ENCODE data around the gene XCL1.

XCL1 gene

DNA sequence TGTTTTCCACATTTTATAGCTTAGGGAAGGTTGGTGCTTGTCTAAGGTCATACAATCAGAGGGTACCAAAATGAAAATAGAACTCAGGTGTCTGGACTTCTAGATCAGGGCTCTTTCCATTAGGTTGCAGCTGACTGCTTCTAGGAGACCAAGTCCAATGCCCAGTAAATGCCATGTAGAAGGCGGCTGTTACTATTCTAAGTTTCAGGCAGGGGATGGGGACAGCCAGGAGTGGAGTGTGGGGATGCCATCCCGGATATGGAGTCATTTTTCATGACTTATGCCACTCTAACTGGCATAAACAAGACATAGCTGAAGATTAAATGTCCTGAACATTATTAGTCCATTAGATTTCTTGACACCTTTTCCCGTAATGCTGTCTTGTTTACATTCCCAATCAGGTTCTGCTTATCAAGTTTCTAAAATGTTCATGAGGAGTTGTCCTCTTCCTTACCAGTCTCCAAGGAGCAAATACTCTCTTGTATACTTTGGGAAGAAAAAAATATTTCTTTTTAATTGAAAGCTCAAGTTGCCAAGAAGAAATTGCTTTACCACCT, 31.5 kb downstream of the XCL1 start:
- DNase-seq, result no peak

DNA sequence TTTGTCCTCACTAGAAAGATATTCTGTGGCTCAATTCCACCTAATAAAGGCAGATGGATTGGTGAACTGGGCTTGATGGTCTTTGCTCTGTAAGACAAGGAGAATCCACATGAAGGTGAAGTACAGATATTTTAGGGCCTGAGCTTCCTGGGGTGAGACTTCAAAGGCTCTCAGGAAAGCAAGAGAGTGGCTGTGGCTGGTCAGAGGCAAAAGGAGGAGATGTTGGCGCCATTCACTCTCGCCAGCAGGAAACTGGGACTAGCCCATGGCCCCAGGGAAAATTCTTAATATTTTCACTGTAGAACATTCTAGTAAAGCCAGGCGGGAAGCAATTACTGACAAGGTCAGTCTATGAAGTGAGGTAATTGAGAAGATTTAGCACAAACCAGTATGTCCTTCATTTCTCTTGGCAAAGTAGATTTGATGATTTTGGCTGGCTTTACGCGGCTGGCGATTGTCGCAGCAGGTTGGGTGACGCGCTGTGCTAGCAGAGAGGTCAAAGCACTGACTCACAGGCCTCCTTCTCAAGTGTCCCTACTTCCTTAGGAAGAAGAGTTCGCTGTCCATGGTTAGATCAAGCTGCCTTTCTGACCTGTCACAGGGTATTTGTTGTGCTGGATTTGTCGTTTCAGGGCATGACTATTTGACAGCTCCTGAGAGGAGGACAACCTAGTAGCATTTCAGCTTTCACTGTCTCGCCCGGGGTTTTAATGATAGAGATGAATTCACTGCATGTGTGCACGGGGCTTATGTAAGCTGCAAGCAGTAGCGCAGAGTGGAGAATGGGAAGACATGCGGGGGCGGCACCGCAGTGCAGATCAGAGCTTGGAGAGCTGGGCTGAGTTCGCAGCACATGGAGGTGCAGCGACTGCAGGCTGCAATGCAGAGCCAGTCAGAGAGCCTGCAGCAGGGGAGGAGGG, 32.7 kb downstream of the XCL1 start:
- no peak for DNase-seq

DNA sequence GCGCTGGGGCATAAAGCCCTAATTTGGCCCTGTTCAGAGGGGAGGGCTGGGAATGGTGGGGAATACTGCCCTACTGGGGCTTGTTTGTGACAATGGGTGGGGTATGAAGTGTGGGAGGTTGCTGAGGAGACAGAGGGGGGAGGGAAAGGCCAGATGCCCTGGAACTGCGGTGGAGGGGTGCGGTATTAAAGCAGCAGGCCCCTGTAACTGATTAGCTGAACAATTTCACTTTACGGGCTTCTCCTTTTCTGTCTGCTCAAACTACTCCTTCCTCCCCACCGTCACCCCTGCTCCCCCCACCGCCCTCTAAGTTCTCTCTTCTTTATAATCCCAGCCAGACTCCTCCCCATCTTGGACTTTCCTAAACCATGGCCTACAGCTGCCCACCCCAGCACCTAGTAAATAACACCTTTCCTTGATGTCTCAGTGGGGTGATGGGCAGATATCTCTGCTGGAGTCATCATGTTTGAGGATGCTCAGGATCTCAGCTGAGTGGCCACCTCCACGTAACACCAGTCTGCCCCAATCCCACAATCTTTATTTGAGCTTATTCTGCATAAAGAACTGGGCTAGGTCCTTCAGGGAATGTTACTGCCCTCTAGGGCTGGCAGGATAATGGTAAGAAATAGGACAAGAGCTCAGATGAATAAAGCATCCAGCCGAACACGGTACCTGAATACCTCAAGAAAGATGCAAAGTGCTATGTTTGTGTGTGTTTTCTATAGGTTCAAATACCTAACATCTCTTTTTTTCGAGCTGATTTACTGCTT, 33.5 kb downstream of the XCL1 start:
- DNase-seq, result no peak

DNA sequence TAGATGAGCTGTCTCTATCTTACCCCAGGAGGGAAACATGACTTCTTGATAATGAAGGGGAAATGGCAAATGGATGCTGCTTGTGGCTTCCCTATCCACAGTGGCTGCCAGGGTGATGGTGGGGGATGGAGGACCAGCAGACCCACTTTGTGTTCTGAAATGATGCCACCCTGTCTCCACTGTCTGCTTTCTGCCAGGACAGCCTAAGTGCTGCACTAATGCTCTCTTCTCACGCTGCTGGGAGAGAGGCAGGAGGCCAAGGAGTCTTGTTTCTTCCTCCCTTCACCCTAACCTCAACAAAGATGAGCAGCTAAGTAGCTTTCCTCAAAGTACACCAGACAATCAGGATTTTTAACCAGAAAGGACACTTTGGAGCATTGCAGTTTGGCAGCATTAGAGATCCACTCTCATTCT, 36.6 kb downstream of the XCL1 start:
- DNase-seq, result no peak

DNA sequence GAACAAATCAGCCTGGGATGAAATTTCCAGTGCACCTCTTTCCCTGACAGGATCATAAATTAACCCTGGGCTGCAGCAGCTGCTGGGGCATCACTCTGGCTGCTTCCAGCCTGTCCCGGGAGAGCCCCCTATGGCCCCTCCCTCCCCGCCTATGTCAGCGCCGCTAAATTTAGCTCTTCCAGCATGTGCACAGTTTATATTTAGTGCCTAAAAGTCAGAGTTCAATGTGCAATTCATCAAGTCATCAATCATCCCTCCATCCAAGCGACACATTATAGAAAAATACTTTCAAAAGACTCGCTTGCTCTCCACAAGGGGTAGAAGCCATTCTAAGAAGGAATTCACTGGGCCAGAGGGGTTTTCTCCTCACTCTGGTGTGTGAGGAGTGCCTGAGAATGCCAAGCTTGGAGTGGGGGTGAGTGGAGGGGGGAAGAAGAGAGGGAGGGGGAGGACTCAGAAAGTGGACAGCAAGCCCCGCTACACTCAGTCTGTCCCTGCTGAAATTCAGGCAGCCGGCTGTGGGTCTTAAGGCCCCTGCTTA, 37.4 kb downstream of the XCL1 start:
- no peak for DNase-seq

DNA sequence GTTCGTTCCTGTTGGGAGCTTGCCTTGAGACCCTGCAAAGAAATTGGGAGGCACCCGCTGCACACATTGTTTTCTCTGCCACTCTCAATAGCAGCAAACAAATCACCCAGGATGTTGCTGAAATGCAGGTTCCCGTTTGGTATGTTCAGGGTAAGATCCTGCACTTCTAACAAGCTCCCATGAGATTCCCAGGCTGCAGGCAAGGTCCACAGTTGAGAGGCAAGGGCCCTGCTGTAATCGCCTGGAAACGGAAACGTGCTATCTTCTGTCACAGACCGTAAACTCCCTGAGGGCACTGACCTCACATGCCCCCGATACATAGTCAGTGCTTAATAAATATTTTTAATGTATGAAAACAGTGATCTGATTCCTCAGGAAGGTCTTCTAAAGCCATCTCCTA, 37.8 kb downstream of the XCL1 start:
- DNase-seq, result no peak

DNA sequence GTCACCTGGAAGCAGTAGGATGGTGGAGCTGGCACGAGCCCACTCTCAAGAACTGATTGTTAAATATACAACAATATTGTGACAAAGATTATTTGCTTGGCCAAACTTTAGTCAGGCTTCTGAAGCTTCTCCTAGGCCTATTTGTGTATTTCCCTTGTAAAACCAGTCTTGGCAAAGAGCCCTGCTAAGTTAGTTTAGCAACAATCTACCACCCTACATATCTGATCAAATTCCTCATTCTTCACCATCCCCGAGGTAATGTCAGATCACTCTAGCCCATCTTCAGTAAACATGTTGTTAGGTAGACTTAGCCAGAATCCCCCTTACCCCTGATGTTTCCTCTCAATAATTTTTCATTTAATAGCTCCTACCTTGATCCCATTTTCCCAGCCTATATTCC, 39.6 kb downstream of the XCL1 start:
- no peak for DNase-seq

DNA sequence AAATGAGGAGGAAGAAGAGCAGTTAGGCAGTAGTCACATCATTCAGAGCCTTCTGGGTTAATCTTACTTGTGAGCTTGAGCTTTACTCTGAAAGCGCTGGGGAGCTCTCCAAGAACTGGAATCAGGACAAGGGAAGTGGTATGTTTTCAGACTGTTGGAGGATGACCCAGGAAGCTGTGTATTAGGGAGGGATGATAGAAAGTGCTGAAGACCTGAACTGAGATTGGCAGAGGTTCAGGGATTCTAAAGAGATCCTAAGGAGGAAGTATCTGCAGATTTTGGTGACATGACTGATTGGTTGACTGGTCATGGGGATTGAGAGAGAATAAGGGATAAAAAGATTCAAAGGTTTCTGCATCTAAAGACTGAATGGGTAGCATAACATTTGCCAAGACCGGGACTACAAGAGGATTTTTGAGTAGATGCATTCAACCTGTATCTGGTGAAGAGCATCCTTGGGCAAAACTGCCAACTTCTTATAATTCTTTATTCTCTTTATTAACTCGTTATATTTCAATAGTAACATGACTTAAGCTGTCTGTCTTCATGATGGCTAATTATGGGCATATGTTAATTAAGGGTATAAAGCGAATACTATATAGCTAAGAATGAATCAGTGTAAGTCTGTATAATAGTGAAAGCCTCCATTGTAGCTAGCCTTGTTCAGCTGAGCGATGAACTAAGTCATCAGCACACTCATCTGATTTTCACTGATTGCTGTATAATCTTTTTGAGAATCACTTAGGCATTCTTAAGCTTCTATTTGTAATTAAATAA, 41.8 kb downstream of the XCL1 start:
- no peak for DNase-seq

DNA sequence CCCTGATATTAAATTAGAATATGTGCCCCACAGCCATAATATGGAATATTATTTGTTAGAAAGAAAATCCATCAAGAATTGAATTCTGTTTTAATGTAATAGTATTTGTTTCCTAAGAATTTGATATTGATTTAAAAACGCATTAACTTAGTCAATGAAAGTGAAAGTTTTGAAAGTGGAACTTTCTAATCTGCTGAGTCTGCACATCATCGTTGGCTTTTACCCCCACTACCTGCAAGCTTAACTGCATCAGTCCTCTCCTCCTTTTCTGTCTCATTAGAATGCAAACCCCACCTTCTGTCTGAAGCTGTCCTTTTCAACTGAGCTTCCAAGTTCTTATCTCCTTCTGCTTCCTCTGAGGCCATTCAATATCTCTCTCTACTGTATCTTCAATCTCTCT, 42.5 kb downstream of the XCL1 start:
- no peak for DNase-seq

DNA sequence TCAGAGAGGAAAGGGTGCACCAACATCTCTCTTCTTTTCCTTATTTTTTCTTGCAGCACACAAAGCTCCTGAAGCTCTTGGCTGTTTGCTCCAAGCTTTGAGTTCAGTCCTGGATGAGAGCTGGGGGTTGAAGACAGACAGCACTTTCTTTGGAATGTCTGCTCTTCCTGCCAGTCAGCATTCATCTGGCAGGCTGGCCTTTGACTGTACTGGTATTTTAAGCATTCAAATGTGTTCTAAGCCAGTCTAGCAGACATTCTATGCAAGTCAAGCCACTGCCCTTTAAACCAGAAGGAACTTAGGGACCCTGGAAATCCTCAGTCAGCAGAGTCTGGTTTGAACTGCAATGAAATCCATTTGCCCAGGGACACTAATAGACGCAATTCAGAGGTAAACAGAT, 45.0 kb downstream of the XCL1 start:
- DNase-seq, result no peak

DNA sequence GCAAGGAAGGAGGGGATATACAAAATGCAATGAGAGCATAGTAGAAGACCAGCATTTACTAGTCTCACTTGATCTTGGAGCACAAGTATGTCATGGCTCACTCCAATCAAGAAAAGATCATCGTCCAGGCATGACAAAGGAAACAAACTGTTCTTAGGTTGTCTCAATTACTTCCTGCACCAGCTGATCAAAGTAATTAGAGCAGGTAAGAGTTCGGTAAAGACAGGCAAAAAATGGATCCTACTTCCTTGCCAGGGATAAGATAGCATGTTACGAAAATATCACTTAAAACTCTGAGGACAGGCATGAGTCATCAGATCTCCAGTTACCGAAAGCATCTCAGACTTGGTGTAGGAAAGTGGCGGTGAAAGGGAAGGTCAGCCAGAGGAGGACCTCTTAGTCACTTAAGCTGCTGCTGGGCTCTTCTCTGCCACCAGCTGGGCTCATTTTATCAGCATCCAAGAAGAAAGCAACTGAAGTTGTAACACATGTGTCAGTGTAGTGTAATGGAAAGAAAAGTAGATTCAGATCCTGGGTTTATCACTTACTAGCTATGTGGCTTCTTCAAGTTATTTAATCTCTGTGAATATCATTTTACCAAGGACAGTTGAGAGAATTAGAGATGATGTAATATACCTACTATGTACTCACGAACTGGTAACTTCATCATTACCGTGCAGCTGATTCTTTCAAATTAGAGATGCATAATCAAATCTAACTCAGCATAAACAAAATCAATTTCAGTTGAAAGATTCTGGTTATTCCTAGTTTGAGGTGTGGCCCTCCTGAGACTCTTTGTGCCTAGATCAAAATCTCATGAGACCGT, 46.8 kb downstream of the XCL1 start:
- no peak for DNase-seq

DNA sequence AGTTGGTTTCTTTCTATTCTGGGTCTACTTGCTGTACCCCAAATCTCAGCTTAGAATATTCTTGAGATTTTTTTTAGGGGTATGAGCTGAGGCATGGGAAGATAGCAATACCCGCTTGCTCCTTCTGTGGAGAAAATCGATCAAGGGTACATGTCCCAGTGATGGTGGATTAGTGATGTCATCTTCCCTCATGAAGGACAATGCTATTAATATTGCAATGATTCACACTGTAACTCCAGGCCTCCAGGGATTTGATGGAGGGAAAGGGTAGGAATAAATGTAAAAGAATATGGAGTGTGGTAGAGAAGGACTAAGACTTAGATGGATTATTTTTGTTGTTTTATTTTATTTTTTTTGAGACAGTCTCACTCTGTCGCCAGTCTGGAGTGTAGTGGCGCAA, 47.4 kb downstream of the XCL1 start:
- DNase-seq, result no peak

DNA sequence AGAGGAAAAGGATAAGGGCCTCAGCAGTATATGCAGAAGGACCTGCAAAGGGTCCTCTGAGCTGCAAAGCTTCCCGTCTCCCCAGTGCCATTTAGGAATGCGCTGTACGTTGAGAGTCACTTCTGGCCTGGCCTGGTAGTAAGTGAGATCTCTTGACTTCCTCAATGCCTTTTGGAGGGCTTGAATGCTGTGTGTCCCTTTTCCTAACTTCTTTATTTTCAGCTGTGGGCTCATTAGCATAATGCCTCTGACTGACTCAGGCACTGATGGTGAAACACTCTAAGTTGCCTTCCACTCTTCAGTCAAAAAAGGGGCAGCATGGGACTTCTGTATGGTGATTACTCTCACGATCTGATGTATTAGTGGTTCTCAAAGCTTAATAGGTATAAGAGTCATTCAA, 49.9 kb downstream of the XCL1 start:
- DNase-seq, result no peak

DNA sequence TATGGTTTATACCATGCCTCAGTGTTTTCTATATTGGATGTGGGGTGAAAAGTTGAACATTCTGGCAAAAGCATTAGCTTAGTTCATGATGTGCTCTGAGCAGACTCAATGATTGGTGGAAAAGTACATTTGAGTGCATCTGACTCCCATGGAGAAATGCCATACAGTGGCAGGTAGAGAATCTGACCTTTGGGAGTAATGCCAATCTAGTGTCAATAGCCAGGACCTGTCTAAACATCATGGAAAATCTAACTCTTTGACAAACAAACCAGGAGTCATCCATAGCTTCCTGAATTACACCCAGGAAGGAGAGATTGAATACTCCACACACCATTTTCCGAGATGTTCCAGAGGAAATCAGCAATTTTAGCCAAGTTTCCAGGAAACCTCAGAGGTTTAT, 51.0 kb downstream of the XCL1 start:
- no peak for DNase-seq

DNA sequence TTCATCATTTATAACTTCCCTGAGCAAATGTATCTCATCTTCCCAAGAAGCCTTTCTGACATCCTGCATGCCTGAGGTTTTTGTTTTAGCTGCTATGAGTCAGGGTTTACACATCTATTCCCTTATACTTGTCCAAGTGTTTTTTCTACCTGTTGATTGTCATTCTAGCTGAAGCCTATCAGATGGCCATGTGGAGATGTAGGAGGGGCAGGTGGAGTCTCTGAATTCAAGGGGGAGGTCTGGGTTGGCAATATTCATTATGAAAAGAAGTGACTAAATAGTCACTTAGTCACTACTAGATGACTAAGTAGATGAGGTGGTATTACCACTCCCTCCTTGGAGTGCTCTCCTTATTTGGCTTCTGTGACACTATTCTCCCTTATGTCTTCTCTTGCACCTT, 52.4 kb downstream of the XCL1 start:
- DNase-seq, result peak; percentile 20

DNA sequence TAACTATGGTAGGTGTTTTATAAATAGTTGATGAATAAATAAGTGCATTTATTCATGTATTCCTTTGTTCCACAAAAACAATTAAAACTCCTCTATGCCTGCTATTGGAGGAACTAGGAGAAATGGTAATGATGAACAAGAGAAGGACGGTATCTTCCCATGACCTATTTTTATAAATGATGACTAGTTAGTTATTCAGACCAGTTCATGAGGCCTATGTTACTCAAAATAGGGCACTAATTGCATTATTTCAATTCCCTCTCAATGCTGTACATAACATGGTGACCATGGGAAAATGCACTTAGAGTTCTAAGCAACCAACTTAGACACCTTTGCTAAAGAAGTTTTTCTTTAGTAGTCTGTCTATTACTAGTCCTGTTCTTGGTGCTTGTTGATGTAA, 53.1 kb downstream of the XCL1 start:
- DNase-seq, result no peak
